ENCODE results near the gene NT5E.

DNA sequence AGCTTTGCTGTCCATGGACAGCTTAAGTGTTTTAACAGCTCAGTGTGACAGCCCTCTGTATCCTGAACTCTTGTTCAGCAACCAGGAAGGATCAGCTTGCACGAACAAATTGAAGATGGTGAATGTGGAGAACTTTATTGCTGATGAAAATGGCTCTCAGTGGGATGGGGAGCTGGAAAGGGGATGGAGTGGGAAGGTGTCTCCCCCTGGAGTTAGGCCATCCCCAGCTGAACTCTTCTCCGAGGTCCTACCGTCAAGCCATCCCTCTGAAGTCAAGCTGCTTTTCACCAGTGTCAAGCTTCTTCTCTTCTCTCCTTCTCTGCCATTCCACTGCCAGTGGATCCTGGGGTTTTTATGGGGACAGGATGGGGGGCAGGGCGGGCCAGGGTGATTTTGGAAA is 26.6 kb downstream of the NT5E start:
- TF ChIP-seq, protein P1, sequence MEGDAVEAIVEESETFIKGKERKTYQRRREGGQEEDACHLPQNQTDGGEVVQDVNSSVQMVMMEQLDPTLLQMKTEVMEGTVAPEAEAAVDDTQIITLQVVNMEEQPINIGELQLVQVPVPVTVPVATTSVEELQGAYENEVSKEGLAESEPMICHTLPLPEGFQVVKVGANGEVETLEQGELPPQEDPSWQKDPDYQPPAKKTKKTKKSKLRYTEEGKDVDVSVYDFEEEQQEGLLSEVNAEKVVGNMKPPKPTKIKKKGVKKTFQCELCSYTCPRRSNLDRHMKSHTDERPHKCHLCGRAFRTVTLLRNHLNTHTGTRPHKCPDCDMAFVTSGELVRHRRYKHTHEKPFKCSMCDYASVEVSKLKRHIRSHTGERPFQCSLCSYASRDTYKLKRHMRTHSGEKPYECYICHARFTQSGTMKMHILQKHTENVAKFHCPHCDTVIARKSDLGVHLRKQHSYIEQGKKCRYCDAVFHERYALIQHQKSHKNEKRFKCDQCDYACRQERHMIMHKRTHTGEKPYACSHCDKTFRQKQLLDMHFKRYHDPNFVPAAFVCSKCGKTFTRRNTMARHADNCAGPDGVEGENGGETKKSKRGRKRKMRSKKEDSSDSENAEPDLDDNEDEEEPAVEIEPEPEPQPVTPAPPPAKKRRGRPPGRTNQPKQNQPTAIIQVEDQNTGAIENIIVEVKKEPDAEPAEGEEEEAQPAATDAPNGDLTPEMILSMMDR (IDR thresholded peaks at IDR 0.05; ENCODE audit: extremely low read depth in 1 of 2, insufficient read depth in 1 of 2, low read depth in 1 of 2, low read length in 2 of 2) = no peak
- TF ChIP-seq EZH2 (IDR thresholded peaks at IDR 0.05; ENCODE audit: borderline replicate concordance, low read depth, low read length, severe bottlenecking) (no peak), POLR2A (IDR thresholded peaks at IDR 0.05; ENCODE audit: low read depth, low read length) (no peak), GATA2 (IDR thresholded peaks at IDR 0.05; ENCODE audit: insufficient read depth, insufficient read length, low read depth, low read length) (no peak), FOS (IDR thresholded peaks at IDR 0.05; ENCODE audit: borderline replicate concordance, insufficient read depth, low read length) (no peak)
- TF ChIP-seq, protein P2, sequence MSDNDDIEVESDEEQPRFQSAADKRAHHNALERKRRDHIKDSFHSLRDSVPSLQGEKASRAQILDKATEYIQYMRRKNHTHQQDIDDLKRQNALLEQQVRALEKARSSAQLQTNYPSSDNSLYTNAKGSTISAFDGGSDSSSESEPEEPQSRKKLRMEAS (IDR thresholded peaks at IDR 0.05; ENCODE audit: insufficient read depth, insufficient read length) = no peak
